ENCODE data around the gene IL16. TPM values are rescaled to one million over a fixed set of nuclear protein-coding genes. Genes with fewer than 3 reads are reported as not detected.

IL16 gene
- total and polyA plus RNA-seq, 9 of the 15 experiments (the other 6 are each of a cell fraction or from before 2014, with no cell fraction given), result 1.4 to 18.8 (median 10.6) TPM

GRCh38 chr15:81333363-81333762, 136.7 kb downstream of the IL16 start:
- intact Hi-C loops (cut with micrococcal nuclease), result no loop called here
- Histone ChIP-seq H4K20me1 (replicated peaks; ENCODE audit: control insufficient read depth, insufficient read depth, low read length) (no peaks in the 10 kb centered on the region), H3K79me2 (ENCODE audit: control insufficient read depth, insufficient read depth, low read length) (no peaks in the 10 kb centered on the region), H3K27ac (ENCODE audit: extremely low read depth, low read depth, low read length) (no peak overlapping the region), H3K27me3 (ENCODE audit: control insufficient read depth in 2 of 2, insufficient read depth in 2 of 2, low read length in 2 of 2) (peaks cover 0 to 12% of the 10 kb centered on the region in 2 experiments; a peak in 1 of 5 replicates), H3K4me3 (no peak overlapping the region), H3K9ac (ENCODE audit: insufficient read depth in 1 of 2, low read depth in 2 of 2, low read length in 2 of 2) (no peak overlapping the region), H3K9me3 (replicated peaks; ENCODE audit: control insufficient read depth, insufficient read depth, low read depth, low read length) (no peaks in the 10 kb centered on the region), H3K4me2 (ENCODE audit: insufficient read depth, low read length) (no peak overlapping the region), H3K4me1 (replicated peaks in 1 of 2; ENCODE audit: control insufficient read depth in 2 of 2, insufficient read depth in 2 of 2, low read length in 2 of 2) (peaks cover 4 to 9% of the 10 kb centered on the region in 2 experiments; a peak in 2 of 5 replicates), H3K36me3 (ENCODE audit: control insufficient read depth, insufficient read depth, low read length) (no peaks in the 10 kb centered on the region), H2AFZ (ENCODE audit: low read depth, low read length) (no peak overlapping the region), H3K9me1 (ENCODE audit: control insufficient read depth, insufficient read depth, low read length) (no peaks in the 10 kb centered on the region)
- in situ Hi-C loops (cut with MboI), result no loop called here
- no peak for ATAC-seq
- WGBS (ENCODE audit: insufficient coverage, low coverage, missing lambda C conversion rate), result 35% methylated on average over 3 of the region's 3 CpGs
- ChIA-PET CTCF (ENCODE audit: low intra/inter-chr PET ratio) (interaction anchor here (1.0 to 1.3 kb wide), 2 partner anchors 58 to 225 kb away, joined by 3 to 5 read pairs; no protein-coding TSS in a partner anchor), POLR2A (no interaction called here)
- no peak for DNase-seq (ENCODE audit: extremely low read depth in 1 of 4, low spot score in 3 of 4)
- no TSS peak for BruUV-seq (replicated peaks)
- TF ChIP-seq ZKSCAN1 (IDR thresholded peaks at IDR 0.05; ENCODE audit: low read depth, low read length), result peak; percentile 89
- no peak for TF ChIP-seq CSDE1 (IDR thresholded peaks at IDR 0.05)
- TF ChIP-seq KAT8 (IDR thresholded peaks at IDR 0.05; ENCODE audit: low read depth), result no peak
- no peak for TF ChIP-seq E2F8 (IDR thresholded peaks at IDR 0.05; ENCODE audit: low read depth, partially characterized antibody)
- no peak for FAIRE-seq
